GM21528 (cell line): Measurements from ENCODE around the gene ABHD15.

Experiments used
- ATAC-seq: cut with Tn5 transposase; IDR thresholded peaks from one replicate; pipeline ENCODE4 v1.9.1; 2021; ENCODE audit warnings: mild to moderate bottlenecking, moderate library complexity; ENCODE audit not compliant: unreplicated experiment, low FRiP score

Gene ABHD15

DNA sequence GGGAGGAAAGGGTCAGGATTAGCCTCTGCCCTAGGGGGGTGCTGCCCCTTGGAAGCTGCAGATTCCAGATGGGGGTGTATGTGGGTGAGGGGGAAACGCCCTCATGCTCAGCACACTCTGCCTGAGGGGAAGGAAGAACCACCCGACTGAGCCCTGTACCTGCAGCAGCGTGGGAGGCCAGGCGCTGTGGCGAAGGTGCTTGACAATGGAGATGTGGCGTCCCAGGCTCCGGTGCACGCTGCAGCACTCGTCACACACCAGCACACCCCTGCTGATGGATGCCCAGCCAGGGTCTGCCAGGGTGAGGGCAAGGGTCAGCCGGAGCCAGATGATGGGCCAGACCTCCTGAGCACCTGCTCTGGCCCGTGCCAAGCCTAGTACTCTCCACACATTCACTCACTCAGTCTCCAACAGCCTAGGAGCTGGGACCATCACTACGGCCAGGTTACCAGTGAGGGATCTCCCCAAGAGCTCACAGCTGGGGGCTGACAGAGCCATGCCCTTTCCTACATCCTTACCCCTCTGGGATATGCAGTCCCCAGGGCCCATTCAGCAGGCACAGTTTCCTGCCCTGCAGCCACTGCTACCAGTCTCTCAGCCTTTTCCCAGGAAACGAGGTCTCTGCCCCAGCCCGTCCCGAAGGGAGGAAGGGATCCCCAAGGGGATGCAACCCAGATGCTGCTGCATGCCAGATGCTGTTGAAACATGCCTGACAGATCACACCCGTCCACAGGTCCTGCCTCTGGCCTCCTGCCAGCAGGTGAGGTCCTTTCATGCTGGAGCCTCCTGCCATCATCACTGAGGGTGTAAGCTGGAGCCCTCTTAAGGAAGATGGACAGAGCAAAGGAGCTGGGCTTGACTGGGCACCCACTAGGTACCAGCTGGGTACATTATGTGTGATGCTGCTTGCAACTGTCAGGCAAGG lies 16.7 kb upstream of the ABHD15 start:
- ATAC-seq = no peak

DNA sequence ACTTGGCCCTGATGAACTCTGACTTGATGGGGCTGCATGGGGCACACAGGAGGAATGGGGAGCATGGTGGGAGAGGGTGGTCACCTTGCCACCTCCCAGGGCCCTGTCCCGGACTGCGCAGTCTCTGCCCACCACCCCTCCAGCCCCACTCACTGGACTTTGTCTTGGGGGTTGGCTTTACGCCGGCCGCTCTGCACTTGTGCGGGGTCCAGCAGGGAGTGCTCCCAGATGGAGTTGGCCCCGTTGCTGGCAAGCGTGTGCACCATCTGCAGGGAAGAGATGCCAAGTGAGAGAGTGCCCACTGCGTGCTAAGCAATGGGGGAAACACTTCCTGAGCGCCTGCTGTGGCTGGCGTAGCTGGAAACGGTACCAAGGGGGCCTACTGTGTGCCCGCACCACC lies 15.9 kb upstream of the ABHD15 start:
- ATAC-seq = no peak

DNA sequence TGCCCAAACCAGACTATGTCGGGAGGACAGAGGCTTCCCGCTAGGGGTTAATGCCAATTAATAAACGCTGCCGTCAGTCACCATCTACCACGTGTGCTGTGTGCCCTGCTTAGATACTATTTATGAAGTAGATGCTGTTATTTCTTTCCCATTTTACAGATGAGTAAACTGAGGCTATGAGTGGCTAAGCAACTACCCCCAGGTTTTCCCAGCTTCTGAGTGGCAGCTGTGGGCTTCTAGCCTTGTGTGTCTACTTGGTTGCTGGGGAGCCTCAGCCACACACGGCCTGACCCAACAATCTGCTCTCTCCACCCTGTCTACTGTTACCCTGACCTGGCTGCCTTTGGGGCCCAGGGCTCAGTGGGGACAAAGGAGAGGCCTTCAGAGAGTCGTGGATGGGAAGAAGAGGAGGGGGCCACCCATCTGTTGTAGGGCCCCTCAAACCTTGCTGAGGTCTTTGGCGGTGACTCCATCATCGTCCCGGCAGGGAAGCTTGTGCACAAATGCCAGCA lies 15.5 kb upstream of the ABHD15 start:
- ATAC-seq = no peak

DNA sequence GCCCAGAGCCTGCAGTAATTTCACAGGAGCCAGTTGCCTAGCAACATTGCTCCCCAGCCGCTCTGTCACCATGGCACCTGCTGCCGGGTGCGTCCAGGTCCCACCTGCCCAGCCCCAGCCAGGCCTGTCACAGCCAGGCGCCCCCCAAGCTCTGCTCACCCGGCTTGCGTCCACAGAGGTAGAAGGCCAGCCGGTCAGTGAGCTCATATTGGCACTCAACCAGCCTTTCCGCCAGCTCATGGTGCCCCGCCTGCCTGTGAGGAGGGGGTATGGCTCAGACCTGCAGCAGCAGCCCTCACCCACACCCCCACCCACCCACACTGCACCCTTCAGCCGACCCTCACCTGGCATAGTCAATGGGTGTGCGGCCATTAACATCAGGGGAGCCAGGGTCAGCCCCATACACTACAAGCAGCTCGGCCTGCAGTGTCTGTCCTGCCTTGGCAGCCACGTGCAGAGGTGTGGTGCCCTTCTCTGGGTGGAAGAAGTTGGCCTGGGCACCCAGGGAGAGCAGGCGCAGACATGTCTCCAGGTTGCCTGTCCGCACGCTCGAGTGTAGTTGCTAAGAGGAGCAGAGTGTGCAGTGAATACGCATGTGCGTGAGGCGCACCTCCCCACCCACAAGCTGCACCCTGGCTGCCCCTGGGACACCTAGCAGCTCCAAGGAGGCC lies 14.9 kb upstream of the ABHD15 start:
- ATAC-seq = no peak

DNA sequence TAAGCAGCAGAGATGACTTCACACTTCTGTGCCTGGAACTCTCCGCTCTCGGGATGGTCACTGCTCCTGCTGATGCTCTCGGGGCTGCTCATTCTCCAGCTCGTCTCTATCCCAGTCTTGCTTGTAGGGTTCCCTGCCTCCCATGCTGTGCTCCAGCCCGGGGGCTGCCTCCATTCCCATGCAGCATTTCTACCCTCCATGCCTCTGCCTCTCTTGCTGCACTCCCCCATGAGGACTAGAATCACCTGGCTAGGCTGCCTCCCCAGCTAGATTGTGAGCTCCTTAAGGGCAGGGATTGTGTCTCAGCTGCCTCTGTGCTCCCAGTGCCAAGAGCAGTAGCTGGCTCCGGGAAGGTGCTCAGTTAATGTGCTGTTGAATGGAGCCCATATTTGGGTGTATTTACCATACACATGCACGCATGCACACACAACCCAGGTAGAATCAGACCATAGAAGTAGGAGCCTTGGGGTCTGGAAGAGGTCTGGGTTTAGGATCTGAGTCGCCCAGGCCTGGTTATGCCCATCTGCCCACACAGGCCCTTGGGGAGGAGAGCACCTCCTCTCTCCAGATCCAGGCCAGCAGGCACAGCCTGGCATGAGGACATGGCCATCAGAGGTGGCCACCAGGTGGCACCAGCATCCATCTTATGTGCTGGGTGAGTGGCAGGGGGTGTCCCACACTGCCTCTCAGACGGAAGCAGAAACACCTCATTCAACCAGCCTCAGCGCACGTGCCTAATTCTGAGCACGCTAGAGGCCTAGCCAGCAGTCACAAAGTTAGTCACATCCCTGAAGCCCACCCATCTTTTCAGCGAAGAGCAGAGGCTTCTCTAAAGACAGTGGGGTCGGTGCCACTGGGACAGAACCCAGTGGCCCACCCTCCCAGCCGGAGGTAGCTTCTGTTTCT lies 13.3 kb upstream of the ABHD15 start:
- peak; percentile 48 for ATAC-seq

DNA sequence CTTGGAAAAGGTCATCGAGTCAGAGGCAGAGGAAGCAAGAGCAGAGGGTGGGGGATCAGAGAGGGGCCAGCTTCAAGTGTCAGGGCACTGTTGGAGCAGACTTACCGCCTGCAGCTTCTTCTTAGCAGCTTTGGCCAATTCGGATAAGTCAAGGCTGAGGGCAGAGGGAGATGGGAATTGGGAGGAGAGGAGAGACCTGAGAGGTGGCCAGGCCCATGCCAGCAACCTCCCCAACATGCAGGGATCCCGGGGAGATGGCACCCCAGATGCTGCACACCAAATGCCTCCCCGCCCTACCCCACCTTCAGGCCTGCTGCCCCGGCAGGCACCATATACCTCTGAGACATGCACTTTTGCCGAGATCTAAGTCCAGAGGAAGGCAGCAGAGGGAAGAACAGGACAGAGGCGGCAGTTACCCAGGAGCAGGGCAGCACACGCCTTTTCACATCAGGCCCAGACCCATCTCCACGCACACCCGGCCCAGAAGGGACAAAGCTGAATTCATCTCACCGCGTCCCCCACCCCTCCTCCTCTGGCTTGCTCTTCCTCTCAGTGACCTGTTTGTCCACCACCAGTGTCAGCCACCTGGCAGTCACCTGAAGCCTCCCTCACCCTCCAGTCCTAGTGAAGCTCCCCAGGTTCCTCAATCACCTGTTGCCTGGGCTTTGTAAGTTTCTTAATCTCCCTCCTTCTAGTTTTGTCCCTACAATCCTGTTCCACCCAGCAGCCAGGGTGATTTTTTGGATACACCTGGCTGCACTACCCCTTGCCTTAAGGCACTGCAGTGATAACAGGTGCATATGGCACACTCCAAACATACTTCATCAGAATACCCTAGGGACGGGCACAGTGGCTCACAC lies 12.0 kb upstream of the ABHD15 start:
- no peak for ATAC-seq

DNA sequence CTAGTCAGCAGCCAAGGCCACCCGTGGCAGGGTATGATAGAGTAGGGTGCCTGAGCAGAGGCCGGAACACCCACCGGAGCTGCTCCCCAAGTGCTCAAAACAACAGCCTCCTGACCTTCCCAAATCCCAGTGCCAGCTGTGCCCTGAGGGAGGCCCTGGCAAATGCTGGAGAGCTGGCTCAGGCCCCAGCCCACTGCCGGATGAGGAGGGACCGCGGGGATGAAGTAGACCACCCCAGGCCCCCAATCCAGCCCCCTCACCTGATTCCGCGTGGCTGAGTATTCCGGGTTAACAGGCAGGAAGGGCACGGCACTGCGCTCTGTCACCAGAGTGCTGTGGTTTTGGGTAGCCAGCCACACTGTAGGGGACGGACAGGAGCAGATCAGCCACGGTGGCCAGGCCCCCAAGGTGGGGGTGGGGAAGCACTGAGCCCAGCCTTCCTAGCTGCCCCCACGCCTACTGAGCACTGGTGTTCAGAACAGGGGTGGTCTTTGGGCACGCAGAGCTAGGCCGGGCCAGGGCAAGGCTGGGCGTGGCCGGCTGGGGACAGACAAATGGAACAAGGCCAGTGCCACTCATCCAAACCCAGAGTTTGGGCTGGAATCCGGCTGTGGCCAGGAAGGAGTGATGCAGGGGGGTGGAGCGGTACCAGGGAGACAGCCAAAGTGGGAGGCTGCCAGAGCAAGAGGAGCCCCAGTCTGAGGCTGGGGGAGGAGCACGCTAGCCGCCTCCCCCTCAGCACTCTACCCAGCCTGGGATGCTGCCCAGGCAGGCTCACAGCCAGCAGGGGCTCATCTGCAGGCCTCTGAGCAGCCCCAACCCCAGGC lies 10.8 kb upstream of the ABHD15 start:
- ATAC-seq = no peak

DNA sequence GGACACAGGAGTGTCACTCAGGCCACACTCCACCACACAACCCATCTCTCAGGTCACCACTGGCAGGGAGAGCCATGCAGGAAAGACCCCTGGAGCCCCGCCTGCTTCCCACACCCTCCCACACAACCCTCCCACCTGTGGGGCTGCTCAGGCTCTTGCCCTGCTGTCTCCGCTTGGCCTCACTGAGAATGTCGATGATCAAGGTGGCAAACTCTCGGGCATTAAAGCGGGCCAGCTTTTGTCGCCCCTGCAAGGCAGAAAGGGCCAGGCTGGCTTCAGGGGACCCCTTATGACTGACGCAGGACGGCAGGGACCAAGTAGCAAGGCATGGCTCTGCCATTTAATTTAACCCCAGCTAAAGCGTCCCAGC lies 10.1 kb upstream of the ABHD15 start:
- no peak for ATAC-seq

DNA sequence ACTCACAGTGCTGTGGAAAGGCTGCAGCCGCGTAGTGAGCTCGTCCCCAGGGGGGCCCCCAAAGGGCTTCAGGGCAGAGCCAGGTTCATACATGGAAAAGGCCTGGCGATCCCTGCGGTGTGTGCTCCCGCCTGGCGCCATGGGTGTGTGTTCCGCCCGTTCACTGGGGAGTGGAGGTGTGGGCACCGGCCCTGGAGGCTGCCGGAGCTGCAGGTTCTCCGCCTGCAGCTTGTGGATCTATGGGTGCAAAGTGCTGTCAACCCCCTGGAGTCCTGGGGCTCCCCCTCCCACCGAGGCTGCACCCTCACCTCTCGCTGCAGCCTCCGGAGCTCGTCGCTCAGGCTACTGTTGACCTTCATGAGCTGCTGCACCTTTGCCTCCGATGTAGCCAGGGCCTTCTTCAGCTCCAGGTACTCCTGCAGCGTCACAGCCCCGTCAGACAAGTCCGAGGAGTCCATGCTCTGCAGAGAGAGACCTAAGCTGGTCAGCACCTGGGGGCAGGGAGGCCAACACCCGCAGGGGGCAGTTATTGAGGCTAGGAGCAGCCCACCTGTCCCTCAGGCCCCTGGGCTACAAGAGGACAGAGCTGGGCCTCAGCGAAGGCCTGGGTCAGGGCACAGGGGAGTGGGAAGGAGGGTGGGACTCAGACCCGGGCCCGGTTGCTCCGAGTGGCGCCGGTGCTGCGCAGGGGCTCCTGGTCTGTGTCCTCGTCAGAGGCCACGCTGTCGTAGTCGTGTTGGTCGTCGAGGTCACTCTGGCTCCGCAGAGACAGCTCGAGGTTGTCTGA lies 9.6 kb upstream of the ABHD15 start:
- ATAC-seq = no peak

DNA sequence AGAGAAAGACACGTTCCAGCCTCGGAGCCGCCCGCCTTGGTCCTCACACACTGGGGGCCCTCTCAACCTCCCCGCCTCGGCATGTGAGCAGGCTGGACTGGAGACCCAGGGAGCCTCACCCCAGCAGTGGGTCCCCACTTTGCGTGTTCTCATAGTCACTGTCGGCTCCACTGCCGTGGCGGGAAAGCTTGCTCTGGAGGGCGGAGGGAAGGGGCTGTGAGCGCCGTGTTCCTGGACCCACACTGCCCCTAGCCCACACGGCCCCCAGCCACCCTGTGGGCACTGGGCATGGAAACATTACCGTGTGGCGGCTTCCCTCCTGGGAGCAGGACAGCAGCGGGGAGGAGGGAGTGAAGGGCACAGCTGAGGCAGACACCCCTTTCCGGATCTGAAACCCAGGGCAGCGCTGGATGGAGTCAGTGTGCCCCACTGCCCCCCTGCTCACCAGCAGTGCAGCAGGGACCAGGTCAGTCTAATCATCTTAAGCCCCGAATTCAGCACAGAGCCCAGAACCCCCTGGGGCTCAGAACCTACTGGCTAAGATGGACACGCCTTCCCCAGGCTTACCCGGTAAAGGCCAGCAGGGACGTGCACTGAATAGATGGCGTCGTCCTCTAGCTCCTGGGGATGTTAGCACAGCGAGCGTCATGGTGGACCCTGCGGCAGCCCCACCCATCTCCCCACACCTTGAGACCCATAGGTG lies 8.8 kb upstream of the ABHD15 start:
- ATAC-seq = no peak

DNA sequence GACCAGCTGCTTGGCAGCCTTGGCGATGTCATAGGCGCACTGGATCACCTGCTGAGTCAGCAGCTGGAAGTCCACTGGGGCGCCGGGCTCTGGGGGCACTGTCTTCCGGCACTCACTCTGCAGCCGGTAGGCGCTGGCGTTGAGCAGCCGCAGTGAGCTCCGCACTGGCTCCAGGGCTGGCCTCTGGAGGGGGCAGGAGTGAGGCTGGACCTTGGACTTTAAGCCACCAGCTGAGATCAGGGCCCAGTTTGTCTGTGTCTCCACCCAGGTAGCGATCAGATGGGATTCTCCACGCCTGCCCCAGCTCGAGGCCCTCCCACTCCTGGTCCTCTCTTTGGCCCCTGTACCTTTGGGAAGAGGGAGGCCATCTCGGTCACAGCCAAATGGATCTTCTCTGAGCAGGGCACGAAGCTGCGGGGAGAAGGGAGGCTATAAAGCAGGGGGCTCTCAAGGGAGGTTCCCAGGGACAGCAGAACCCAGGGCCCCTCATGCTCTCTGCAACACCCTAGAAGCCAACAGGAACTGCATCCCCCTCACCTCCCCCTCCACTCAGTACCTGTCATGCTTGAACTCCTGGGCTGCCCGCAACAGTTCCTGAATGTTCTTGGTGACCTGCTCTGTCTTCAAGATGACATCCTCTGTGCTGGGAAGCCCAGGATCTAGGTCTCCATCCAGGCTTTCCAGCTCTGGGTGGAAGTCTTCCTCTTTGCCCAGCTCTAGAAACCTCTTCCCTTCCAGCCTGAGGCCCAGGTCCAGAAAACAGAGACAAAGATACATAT lies 8.1 kb upstream of the ABHD15 start:
- no peak for ATAC-seq

DNA sequence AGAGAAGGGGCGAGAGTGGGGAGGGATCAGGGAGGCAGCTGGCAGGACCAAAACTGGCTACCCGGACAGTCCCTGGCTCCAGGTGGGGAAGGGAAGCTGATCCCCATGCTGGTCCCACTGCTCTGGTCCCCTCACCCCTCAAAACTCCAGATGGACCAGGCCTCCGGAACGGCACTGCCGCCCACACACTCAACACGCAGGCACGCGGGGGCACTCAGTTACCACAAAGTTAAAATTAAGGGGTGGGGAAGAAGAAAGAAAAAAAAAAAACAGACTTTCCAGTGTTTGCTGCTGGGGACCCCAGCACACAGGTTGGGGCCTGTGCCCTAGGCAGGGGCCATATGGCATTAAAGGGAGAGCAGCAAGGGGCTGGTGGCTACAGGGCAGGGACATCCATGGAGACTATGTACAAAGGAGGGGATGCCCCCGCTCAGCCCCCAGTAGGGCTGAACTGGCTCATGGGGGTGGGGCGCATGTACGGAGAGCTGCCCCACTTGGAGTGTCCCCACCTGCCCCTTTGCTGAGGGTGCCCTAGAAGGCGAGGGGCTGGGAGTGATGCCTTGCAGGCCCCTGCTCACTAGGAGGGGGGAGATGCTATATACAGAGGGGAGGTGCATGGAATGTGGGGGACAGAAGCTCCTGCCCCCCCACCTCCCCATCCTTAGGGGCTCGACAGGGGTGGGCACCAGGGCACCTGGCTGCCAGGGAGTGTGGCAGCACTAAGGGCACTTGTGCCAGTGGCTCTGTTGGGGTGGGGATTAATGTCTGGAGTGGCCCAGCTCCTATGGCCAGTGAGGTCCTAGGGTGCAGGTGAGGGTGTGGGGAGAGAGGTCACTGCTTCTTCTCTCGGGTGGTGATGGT lies 7.3 kb upstream of the ABHD15 start:
- ATAC-seq = no peak

DNA sequence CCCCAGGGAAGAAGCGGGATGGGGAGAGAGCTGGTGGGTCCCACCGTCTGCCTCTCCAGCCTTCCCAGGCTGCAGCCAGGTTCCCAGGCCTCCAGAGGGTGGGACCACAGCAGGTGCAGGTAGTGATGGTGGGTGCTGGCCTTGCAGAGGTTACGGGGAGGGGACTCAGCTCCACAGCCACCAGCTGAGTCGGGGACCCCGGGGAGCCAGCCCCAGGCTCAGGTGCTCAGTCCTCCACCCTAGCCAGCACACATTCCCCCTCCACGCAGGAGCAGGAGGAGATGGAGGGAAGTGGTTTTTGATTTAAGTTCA lies 6.7 kb upstream of the ABHD15 start:
- ATAC-seq = no peak

DNA sequence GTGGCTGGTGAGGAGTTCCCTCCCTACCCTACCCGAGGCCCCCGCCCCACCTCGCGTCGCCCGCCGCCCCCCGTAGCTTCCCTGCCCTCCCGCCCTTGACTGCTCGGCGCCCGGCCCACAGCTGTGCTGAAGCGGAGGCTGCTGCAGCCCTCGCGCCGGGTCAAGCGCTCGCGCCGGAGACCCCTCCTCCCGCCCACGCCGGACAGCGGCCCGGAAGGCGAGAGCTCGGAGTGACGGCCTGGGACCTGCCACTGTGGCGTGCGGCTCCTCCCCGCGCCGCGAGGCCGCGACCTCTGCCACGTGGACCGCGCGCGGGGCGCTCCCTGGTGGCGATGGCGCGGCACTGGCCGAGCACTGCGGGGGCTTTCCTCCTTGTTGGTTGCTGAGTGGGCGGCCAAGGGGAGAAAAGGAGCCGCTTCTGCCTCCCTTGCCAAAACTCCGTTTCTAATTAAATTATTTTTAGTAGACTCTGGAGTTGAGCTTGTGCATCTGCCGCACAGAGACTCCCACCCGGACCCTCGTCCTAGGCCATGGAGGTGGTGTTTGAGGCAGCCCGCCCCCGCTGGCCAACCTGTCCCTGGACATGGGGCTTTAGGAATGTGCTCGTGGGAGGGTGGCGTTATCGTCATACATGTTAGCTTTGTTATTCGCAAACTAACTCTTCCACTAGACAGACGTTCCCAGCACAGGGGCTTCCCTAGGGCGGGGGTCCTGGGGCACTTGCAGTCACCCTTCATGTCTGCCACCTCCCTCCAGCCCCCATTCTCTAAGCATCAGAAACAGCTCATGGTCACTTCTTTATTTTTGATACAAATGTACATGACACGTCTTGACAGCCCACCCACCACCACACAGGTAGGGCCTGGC lies 6.1 kb upstream of the ABHD15 start:
- no peak for ATAC-seq
